ENCODE data around the gene CCDC47.

CCDC47 gene

GRCh38 chr17:63700528-63701455 is 72.6 kb downstream of the CCDC47 start:
- peak overlapping the region; percentile 95 for H3K27ac Mint-ChIP-seq
- peak overlapping the region; percentile 85 for H3K4me3 Mint-ChIP-seq
- H3K36me3 Mint-ChIP-seq (ENCODE audit: low read depth) = peaks cover 40% of the 10 kb centered on the region
- ATAC-seq = peak; percentile 3
- H3K9me3 Mint-ChIP-seq = no peaks in the 10 kb centered on the region
- peaks cover 70% of the 10 kb centered on the region for H3K4me1 Mint-ChIP-seq
- DNase-seq = peak; percentile 62
- no peaks in the 10 kb centered on the region for H3K27me3 Mint-ChIP-seq

- peak; percentile 8 for ATAC-seq
- H3K27me3 Mint-ChIP-seq = no peaks in the 10 kb centered on the region
- peaks cover 38% of the 10 kb centered on the region for H3K36me3 Mint-ChIP-seq (ENCODE audit: low read depth)
- H3K4me3 Mint-ChIP-seq = peak within 1 kb of the TSS; percentile 85
- peaks cover 70% of the 10 kb centered on the region for H3K4me1 Mint-ChIP-seq
- H3K27ac Mint-ChIP-seq = peak within 1 kb of the TSS; percentile 95
- no peaks in the 10 kb centered on the region for H3K9me3 Mint-ChIP-seq
- DNase-seq = peak; percentile 83
Measured at GRCh38 chr17:63699638-63700527, 73.5 kb downstream of the CCDC47 start, which contains the start of gene LIMD2. Gene LIMD2, minus strand, starts transcription at chr17:63700125. Its CDS starts 827 bp downstream, at chr17:63699298.

- Mint-ChIP-seq H3K27ac (peak overlapping the region; percentile 91), H3K9me3 (no peaks in the 10 kb centered on the region), H3K27me3 (no peaks in the 10 kb centered on the region), H3K4me1 (peaks cover 71% of the 10 kb centered on the region), H3K4me3 (peak overlapping the region; percentile 85), H3K36me3 (ENCODE audit: low read depth) (peaks cover 37% of the 10 kb centered on the region)
- peak; percentile 15 for ATAC-seq
- peak; percentile 86 for DNase-seq
Measured at GRCh38 chr17:63698886-63699637, 74.3 kb downstream of the CCDC47 start.

- peak overlapping the region; percentile 85 for H3K4me3 Mint-ChIP-seq
- peak; percentile 48 for DNase-seq
- no peaks in the 10 kb centered on the region for H3K9me3 Mint-ChIP-seq
- H3K27ac Mint-ChIP-seq = peak overlapping the region; percentile 91
- peaks cover 70% of the 10 kb centered on the region for H3K4me1 Mint-ChIP-seq
- H3K36me3 Mint-ChIP-seq (ENCODE audit: low read depth) = peaks cover 32% of the 10 kb centered on the region
- no peak for ATAC-seq
- no peaks in the 10 kb centered on the region for H3K27me3 Mint-ChIP-seq
Measured at GRCh38 chr17:63698381-63698885, 75.0 kb downstream of the CCDC47 start.

- H3K27ac Mint-ChIP-seq = peak overlapping the region; percentile 91
- peak overlapping the region; percentile 85 for H3K4me3 Mint-ChIP-seq
- no peaks in the 10 kb centered on the region for H3K9me3 Mint-ChIP-seq
- H3K36me3 Mint-ChIP-seq (ENCODE audit: low read depth) = peaks cover 28% of the 10 kb centered on the region
- no peaks in the 10 kb centered on the region for H3K27me3 Mint-ChIP-seq
- peaks cover 67% of the 10 kb centered on the region for H3K4me1 Mint-ChIP-seq
- DNase-seq (peak; percentile 79), ATAC-seq (peak; percentile 41)
Measured at GRCh38 chr17:63697341-63698286, 75.8 kb downstream of the CCDC47 start.

- peak overlapping the region; percentile 91 for H3K27ac Mint-ChIP-seq
- H3K9me3 Mint-ChIP-seq = no peaks in the 10 kb centered on the region
- H3K27me3 Mint-ChIP-seq = no peaks in the 10 kb centered on the region
- ATAC-seq = no peak
- H3K36me3 Mint-ChIP-seq (ENCODE audit: low read depth) = peaks cover 21% of the 10 kb centered on the region
- peak; percentile 41 for DNase-seq
- H3K4me3 Mint-ChIP-seq = peak overlapping the region; percentile 85
- peaks cover 56% of the 10 kb centered on the region for H3K4me1 Mint-ChIP-seq
Measured at GRCh38 chr17:63696381-63696961, 76.9 kb downstream of the CCDC47 start.

- Mint-ChIP-seq H3K4me1 (peaks cover 52% of the 10 kb centered on the region), H3K9me3 (no peaks in the 10 kb centered on the region), H3K36me3 (ENCODE audit: low read depth) (peaks cover 22% of the 10 kb centered on the region), H3K27me3 (no peaks in the 10 kb centered on the region), H3K4me3 (peak overlapping the region; percentile 21), H3K27ac (peak overlapping the region; percentile 91)
- DNase-seq = no peak
- no peak for ATAC-seq
Measured at GRCh38 chr17:63695889-63696288, 77.5 kb downstream of the CCDC47 start.

All from activated naive CD8-positive, alpha-beta T cell treated with anti-CD3 and anti-CD28 coated beads, Interleukin-2, amount 50 U/mL, for 24 hours (primary cell).